GM21390 (cell line): ENCODE results near the gene LUZP4.
"Not testable (repeated sequence)": the region's sequence is repeated elsewhere in the genome, so short reads cannot be mapped to it uniquely, and the experiment has no call there.

Experiments
- ATAC-seq: cut with Tn5 transposase; IDR thresholded peaks from one replicate; pipeline ENCODE4 v1.9.1; 2021; ENCODE audit not compliant: unreplicated experiment

The LUZP4 gene

DNA sequence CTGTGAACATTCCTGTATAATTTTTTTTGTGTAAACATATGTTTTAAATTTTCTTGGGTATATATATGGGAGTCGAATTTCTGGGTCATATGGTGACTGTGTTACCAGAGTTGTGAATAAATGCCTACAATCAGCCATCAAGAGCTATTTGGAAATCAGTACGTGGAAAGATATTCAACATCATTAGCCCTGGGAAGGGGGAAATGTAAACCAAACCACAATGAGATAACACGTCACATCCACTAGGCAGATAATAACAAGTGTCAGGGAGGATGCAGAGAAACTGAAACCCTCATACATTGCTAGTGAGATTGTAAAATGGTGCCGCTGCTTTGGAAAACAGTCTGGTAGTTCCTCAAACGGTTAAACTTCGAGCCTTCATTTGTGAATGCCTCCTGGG lies 43.9 kb downstream of the LUZP4 start:
- ATAC-seq = no peak

DNA sequence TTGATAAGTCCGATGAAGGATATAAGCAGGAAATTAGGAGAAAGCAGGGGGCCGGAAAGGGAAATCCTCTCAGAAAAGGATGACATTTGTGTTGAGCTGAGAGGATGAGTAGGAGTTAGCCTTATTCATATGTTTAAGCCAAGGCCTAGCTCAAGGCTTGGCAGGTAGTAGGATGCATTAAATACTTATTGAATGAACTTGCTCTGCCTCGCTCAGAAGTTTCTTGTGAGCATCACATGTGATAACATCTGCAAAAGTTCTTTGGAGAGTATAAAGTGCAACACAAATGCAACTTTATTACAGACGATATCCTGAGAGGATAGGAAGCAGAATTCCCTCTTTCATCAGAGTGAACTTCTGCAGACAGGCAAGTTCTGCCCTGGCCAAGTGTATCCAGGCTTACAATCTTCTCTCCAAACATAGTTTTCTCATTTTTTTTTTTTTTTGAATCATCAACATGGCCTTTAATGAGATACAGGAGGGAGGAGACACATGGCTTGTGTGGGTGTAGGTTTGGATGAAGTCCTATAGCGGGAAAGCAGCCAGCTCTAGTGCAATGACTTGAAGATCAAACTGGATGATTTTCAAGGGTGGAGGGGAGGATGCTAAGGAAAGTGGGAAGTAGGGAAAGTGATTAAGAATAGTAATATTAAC lies 48.1 kb downstream of the LUZP4 start:
- ATAC-seq = no peak

DNA sequence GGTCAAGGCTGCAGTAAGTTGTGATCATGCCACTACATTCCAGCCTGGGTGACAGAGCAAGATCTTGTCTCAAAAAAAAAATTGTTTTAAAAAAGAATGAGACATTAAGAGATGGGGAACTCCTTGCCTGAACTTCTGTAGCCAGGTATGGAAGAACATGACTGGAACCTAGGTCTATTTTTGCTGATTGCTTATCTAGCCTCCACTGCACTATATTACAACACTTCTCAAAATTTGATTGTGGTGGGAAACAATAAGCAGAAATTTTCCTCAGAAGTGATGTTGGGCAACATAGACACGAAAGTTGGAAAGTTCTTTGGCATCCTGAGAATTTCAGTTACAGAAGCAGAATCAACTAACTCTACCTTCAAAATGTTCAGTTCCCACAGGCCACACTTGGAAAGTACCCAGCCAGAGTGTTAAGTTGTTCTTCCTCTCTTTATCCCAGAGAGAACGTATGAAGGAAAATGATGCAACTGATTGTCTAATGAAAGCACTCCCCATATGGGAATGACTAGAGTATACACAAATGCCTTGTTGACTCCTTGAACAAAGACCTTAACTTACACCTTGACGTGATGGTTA lies 50.0 kb downstream of the LUZP4 start:
- no peak for ATAC-seq

DNA sequence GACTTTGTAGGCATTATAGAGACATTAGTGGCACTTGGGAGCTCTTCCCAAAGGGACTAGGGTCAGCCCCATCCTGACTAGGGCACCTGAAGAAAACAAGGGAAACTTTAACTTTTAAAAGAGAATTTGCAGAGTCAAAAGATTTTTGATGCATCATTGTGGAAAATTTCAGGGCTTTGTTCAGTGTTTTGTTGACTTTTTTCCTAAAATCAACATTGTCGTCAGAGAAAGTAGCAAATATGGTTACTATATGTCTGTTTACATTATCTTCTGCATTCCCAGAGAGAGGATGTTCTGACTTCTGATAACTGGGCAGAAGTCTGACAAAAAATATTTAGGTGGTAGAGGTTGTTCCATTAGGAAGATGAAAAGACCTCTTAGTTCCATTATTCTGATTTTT lies 51.9 kb downstream of the LUZP4 start:
- ATAC-seq = no peak

DNA sequence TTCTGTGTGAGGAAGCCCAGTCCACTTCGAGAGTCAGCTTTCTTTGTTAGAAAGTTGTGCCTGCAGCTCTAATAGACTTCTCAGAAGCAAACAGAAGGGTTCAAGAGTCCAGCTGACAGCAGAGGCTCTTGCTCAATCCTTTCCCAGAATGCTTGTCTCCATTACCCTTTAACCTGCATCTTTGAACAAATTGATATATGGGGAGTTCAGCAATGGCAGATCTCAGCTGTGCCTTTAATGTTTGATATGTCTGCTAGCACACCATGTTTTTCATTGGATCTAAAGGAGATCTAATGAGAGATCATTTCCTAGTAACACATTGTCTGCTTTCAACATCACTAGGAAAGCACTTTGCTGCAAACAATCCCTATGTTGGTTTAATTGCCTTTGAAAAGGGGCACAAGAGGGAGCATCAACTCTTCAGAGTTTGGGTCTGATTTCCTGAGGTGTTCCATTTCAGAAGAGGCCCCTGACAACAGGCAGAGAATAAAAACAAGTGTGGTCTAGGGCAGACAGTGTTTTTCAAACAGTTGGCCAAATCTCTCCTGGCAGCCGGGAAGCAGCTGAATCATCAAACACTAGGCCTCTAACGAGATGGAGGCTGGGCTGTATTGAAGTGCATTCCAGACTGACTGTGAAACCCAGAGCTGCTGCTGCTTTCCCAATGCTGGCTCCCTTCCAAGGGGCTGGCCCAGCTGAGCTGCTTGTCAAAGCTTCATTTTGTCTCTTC lies 55.5 kb downstream of the LUZP4 start:
- ATAC-seq = no peak

DNA sequence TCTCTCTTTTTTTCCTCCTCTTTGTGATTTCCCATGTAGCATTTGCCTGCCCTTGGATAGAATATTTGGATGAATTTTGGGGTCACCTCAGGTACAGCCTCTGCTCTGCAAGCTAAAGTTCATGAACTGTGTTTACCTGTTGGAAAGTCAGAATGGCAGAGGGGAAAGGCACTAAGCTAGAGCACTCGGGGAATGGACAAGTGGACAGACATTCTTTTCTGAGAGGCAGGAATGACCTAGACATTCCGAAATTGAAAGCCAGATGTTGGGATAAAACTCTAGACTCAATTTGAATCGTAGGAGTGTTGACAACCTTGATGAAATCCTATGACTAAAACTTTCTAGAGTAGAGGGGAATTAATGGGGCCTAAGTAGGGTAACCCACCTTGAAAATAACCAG lies 56.1 kb downstream of the LUZP4 start:
- ATAC-seq = no peak

DNA sequence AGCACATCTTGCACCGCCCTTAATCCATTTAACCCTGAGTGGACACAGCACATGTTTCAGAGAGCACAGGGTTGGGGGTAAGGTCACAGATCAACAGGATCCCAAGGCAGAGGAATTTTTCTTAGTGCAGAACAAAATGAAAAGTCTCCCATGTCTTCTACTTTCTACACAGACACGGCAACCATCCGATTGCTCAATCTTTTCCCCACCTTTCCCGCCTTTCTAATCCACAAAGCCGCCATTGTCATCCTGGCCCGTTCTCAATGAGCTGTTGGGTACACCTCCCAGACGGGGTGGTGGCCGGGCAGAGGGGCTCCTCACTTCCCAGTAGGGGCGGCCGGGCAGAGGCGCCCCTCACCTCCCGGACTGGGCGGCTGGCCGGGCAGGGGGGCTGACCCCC lies 57.2 kb downstream of the LUZP4 start:
- ATAC-seq = not testable (repeated sequence)

DNA sequence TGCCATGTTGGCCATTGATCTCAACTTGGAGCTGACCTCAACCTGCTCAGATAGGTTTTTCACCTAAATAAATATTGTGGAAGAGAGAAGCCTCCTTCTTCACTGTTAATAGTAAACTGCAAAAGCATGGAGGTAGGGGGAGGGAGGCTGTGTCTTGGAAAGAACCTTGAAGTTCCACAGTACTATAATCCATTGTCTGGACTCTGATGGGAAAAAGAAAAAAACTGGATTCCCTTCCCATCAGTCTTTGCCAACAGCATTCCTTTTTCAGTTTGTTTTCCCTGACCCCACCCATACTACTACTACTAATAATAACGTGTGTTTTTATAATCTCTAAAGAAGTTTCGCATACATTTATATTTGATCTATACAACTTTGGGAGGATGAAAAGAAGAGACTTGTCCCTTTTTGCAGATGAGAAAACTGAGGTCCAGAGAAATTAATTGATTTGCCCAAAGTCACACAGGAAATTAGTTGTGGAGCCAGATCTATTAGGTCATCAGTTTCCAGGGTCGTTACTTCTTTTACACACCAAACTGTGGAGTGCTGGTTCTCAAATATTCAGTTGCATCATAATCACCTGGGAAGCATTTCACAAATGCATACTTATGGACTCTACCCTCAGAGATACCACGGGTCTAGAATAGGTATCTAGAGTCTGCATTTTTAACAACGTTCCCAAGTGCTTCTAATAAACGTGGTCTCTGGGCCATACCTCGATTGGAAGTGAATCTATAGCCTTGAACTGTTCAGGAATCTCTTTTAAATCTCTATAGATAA lies 59.1 kb downstream of the LUZP4 start:
- ATAC-seq = no peak

DNA sequence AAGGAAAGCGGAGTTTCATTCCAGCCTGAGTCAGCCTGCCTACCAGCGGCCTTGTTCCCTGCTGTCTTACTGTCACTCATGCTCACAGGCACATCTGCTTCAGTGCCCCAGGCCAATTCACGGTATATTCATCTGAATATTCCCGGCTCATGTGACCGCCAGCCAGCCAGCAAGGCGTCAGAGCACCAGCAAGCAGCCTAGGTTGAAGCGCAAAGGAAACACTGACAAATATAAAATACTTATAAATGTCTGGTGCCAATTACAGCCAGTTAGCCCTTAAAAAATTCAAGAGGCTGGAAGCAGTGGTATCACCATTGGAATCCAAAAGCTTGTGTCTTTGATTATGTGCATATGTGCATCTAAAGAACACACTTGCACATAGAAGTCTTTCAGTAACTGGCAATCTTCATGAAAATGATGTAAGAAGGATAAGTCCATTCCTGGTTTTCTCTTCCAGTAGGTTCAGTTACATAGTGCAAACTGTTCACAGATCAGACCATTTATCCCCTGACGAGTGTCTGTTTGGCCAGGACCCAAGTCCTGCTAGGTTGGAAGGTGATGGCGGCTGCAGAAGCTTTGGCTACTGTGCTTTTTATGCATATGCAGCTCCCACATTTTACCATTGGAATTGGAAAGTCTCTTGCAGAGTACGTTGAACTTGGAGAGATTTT lies 61.3 kb downstream of the LUZP4 start:
- no peak for ATAC-seq

DNA sequence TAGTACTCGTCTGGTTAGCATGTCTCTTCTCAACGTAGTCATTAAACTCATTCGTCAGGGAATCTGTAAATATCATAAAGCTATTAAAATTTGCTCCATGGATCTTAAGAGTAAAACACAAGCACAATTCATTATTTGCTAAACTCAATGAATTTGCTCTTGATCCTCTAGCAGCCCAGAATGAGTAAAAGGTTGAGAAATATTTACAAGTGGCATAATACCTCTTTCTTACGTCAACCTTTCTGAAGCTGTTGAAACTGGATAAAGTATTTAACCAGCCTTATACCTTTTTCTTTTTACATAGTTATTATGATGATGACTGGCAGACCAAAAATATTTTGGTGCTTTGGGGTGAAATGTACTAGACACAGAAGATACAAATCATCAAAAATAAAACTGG lies 66.9 kb downstream of the LUZP4 start:
- ATAC-seq = no peak
